HG03039 (cell line): ENCODE results near the gene TMEM176A.

ENCODE experiments used
- ATAC-seq: cut with Tn5 transposase; IDR thresholded peaks from one replicate; pipeline ENCODE4 v1.9.1; 2021; ENCODE audit warnings: mild to moderate bottlenecking, moderate library complexity; ENCODE audit not compliant: unreplicated experiment

TMEM176A gene

DNA sequence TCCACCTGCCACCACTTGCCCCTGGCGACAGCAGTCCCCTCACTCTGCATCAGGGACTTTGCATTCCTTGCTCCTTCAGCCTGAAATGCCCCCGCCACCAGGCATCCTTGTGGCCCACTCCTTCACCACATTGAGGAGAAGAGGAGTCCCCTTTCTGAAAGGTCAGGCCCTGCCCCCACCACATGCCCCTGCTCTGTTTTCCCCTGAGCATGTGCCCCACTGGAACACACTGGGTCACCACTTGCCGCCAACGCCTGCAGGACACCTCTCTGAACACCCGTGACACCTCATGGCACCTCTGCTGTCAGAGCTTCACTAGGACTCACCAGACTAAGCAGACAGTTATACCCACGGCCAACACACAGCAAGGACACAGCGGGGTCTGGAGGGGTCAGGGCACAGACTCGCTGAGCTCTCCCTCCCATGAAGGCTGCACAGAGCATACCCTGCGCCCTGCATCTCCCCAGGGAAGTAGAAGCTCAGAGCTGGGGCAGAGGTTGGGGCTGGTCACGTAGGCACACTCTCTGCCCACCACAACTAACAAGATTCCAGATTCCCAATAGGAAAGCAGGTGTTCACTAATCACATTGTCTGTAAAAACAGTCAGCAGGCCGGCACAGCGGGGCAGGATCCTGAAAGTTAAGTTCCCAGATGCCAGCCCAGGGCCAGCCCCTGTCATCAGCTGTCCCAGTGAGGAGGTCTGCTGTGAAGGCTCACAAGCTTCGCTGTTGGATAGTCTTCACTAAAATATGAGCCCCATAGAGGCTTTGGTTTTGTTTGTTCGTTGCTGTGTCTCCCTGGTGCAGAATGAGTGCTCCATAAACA is 45.9 kb downstream of the TMEM176A start:
- ATAC-seq: no peak

DNA sequence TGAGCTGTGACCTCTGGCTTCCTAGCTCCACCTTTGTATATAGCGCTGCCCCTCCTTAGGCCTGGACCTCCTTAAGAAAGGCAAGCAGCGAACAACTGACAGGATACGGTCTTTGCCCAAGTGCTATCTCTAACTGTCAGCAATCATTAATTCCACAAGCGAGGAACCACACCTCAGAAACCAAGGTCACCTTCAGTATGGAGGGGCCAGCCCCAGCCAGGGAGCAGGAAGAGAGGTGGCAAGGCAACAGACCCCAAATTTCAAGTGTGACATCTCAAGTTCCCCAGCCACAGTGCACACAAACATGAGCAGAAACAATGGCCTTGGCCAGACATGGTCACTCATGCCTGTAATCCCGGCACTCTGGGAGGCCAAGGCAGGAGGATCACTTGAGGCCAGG is 47.0 kb downstream of the TMEM176A start:
- ATAC-seq: no peak

DNA sequence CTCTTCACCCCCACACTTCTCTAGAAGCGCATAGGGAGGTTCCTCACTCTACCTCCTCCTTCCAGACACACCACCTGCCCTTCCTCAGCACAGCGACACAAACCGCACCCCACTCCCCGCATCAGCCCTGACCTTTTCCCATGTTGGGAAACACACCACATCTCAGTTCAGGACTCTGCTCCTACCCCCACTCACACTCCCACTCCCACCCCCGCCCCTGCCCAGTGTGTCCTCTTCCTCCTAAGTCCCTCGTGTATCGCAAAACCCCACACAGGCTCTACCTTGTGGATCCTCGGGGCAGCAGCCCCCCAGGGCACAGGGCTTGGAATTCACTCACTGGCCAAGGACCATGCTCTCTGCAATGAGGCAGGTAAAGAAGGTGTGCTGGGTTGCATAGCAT is 47.5 kb downstream of the TMEM176A start:
- no peak for ATAC-seq

DNA sequence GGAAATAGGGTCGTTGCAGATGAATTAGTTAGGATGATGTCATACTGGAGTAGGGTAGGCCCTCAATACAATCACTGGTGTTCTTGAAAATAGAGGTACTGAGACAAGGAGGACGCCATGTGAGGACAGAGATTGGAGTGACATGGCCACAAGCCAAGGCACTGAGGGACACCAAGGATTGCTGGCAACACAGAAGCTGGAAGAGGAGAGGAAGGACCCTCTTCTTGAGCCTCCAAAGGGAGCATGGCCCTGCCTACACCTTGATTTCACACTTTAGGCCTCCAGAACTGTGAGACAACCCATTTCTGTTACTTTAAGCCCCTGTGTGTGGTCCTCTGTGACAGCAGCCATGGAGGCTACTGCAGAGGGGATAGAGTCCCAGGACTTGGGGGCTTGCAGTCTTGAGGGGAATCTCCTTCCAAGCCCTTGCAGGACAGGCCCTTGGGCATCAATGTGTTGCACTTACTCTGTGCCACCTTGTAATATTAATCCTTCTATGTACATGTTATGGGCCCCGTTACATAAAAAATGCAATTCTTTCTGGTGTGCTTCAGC is 48.1 kb downstream of the TMEM176A start:
- ATAC-seq: no peak

DNA sequence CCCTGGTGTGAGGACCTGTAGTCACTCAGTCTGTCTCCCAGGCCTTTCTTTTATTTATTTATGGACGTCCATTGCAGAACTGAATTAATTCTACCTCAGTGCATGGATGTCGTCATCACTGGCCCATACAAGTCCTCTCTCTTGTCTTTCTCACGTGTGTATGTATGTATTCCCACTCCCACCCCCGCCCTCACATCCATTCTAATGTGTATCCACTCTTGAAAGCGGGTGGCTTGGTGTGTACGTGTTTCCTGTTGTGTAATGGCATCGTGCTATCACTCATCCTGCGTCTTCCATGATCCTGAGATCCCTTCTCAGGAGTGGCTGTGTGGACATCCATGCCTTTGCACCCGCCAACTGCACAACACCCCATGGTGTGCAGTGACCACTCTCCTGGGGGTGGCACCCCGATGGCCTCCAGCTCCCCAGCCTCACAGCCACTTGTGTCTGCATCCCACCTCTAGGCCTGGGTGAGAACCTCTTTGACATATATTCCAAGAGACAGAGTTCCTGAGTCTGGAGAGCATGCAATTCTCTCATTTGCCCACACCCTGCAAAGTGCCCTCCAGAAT is 48.7 kb downstream of the TMEM176A start:
- no peak for ATAC-seq

DNA sequence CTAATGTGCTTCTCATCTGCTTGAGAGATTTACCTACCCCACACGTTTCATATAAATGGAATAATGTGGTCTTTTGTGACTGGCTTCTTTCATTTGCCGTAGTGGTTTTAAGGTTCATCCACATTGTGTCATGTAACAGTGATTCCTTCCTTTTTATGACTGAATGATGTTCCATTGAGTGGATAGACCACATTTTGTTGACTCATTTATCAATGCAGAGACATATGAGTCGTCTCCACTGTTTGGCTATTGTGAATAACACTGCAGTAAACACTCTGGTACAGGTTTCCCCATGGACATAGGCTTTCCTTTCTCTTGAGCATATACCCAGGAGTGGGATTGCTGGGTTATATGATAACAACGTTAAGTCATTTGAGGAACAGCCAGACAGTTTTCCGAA is 49.7 kb downstream of the TMEM176A start:
- ATAC-seq: no peak

DNA sequence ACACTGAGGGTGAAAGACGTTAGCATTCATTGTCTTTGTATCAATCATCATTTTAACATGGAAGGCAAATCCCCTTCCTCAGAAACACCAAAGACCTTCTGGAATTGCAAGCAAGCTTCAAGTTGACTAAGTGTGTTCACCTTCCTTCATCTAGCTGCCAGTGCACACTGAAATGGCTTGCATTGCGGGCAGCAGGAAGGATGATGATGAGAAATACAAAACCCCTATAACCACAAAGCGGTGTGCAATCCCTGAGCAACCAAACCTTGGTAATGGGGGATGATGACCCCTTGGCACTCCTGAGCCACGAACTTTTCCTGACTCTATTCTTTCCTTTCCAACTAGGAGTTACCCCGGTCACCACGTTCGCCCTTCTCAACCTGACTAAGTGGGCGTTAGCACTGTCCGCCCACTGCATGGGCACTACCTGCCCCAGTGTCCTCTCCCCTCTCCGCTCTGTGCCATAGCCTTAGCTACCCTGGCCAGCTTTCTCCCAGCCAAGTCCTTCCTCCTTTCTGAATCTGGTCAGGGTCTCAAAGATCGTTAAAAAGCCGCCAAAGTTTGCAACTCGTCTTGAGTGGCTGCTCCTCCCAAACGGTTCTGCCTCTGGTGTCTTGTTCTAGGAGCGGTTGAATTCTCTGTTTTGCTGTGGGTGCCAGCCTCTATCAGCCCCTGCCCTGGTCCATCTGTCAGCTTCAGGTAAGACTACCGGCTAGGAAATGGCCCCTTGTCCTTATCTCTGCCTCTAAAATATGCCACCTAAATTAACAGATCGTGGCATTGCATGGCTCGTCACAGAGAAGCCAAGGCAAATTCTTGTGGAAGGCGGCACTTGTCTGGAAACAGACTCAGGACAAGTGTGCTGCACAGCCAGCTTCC is 51.2 kb downstream of the TMEM176A start:
- ATAC-seq: no peak

DNA sequence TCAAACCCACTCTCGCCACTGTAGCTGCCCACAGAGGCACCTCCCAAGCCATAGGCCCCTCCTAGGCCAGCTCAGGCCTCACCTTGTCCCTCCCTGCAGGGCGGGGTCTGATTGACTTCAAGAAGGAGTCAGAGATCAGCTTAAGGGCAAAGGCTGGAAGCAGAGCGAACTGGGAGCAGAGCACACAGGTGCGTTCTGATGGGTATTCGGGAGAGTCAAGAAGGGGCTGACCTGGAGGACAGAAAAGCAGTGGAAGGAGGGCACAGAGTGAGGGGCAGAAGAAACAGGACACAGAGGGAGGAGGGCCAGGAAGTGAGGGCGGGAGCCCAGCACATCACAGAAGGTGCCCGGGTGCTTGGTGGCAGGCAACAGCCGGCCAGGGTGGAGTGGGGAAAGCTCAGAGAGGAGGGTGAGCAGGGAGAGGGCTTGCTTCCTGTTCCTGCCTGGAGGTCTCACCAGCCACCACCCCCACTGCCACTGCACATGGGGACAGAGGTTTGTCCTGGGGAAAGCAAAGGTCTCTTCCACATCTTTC is 51.9 kb downstream of the TMEM176A start, which contains the start of gene AOC1:
TSS of gene AOC1 (plus strand) at position 147 of the 535 bp plus-strand sequence. CDS start 3,954 bp downstream, outside the sequence.
- ATAC-seq: no peak

DNA sequence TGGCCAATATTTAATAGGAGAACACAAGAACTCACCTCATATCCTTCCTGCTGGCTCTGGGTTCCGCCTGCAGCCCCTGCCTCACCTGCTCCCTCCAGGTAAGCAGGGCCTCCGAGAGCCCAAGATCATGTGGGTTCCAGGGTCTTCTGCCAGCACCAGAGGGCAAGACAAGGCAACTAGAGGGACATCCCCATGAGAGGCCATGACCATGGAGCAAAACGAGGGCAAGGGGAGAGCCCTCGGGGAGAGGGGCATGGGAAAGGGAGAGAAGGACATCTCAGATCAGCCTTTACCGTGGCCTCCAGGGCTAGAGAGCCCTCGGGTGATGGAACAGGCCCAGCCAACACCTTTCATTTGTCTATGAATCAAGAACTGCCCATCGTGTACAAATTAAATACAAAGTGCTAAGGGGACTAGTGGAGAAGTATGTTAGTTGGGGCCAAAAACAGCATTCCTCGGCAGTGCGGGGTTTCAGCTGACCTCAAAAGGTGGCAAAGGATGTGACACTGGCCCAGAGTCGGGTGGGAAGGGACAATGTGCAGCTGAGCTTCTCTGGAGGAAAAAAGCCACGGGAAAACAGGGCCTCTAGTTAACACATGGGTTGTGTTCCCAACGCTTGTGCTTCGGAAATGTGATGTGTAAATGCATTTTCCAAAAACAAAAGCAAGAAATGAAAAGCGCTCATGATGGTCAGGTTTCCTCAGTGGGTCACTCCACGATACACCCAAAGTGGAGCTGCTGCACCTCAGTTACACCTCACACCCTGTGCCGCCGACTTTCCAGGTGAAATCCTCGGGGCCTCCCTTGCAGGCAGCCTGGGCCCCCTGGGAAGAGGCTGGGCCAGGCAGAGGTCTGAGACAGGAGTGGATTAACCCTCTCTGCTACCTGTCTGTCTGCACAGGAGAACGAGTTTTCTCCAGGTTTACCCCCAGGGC is 53.8 kb downstream of the TMEM176A start:
- no peak for ATAC-seq
